Measurements from ENCODE around the gene GM2A. TPM values are rescaled to one million over a fixed set of nuclear protein-coding genes. Genes with fewer than 3 reads are reported as not detected.

Gene GM2A
- total and polyA plus RNA-seq, 2 of the 8 experiments (the other 6 are each of a cell fraction or from before 2014, with no cell fraction given): 18.5 to 32.2 TPM

DNA sequence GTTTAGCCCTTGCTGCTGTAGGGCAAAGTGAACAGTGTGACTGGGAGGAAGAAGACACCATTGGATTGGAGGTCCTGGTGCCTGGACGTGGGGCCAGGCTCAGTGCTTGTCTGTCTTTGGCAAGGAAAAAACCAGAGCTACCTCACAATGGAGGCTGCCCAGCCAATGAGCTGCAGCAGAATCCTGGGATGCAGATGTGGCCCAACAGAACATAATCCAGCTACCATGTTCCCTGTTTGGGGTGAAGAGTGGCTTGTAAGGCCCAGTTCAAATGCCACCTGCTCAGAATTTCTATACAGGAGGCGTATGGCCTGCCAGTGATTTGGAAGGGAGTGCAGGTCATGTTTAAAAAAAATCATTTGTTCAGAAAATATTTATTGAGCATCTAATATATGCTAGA, 50.7 kb downstream of the GM2A start, which contains the start of gene SLC36A3:
TSS of gene SLC36A3 (minus strand) at position 101 of the 400 bp plus-strand sequence. CDS start 412 bp downstream, outside the sequence.
- CTCF ChIA-PET (ENCODE audit: partially characterized antibody): interaction anchor here (0.8 to 4.6 kb wide), 4 partner anchors 14 to 144 kb away, joined by 3 to 27 read pairs (median 4); partner anchors contain the start of gene SLC36A1
- TF ChIP-seq CBX8 (IDR thresholded peaks at IDR 0.05; ENCODE audit: borderline replicate concordance, low read depth, low read length) (no peak), POLR2AphosphoS5 (IDR thresholded peaks at IDR 0.05; ENCODE audit: low read depth, low read length) (no peak), CTBP2 (IDR thresholded peaks at IDR 0.05; ENCODE audit: borderline replicate concordance, insufficient read depth, insufficient read length, low read length) (no peak), SP1 (IDR thresholded peaks at IDR 0.05; ENCODE audit: low read depth, low read length) (no peak), FOSL1 (IDR thresholded peaks at IDR 0.05; ENCODE audit: insufficient read depth, low read depth, low read length) (no peak), MAFK (IDR thresholded peaks at IDR 0.05; ENCODE audit: low read depth, low read length) (no peak), CTCF (IDR thresholded peaks at IDR 0.05; ENCODE audit: control extremely low read depth in 1 of 3, insufficient read depth in 1 of 3, low read depth in 1 of 3, low read length in 3 of 3) (no peak), TAF7 (optimal IDR thresholded peaks at IDR 0.05; ENCODE audit: borderline replicate concordance, low read depth, low read length) (no peak), RBBP5 (IDR thresholded peaks at IDR 0.05; ENCODE audit: borderline replicate concordance, low read depth, low read length) (no peak)

More for the DNA sequence above, 50.7 kb downstream of the GM2A start, which contains the start of gene SLC36A3:
- Histone ChIP-seq H2BK5ac (ENCODE audit: low read depth, low read length) (no peak within 1 kb of the TSS), H4K8ac (ENCODE audit: extremely low read depth, insufficient read depth, low read length) (no peak within 1 kb of the TSS), H3K79me1 (ENCODE audit: low read depth, low read length) (no peaks in the 10 kb centered on the region), H3K4me3 (ENCODE audit: extremely low read depth in 1 of 4, insufficient read depth in 2 of 4, low read depth in 3 of 4, low read length in 4 of 4) (no peak within 1 kb of the TSS), H3K36me3 (ENCODE audit: control insufficient read depth in 2 of 4, insufficient read depth in 4 of 4, low read length in 3 of 4) (no peaks in the 10 kb centered on the region), H2BK20ac (ENCODE audit: low read length) (no peak within 1 kb of the TSS), H3K23ac (ENCODE audit: insufficient read length) (no peak within 1 kb of the TSS), H4K91ac (replicated peaks; ENCODE audit: insufficient read length, low read length) (no peak within 1 kb of the TSS), H3K14ac (ENCODE audit: insufficient read length) (no peak within 1 kb of the TSS), H3K4me2 (ENCODE audit: insufficient read depth in 1 of 2, low read depth in 2 of 2, low read length in 2 of 2) (no peak within 1 kb of the TSS), H2BK120ac (replicated peaks; ENCODE audit: low read depth, low read length) (no peak within 1 kb of the TSS), H3K27ac (ENCODE audit: low read depth, low read length) (no peak within 1 kb of the TSS), H2AK5ac (ENCODE audit: low read depth, low read length) (no peak within 1 kb of the TSS), H3K18ac (ENCODE audit: extremely low read depth, low read length) (no peak within 1 kb of the TSS), H3K9me3 (ENCODE audit: insufficient read depth in 2 of 2, low read depth in 1 of 2, low read length in 1 of 2) (no peaks in the 10 kb centered on the region), H4K5ac (ENCODE audit: insufficient read length, low read depth, low read length) (no peak within 1 kb of the TSS), H2BK15ac (ENCODE audit: low read length) (no peak within 1 kb of the TSS), H4K20me1 (replicated peaks in 1 of 2; ENCODE audit: control insufficient read depth in 1 of 2, insufficient read depth in 2 of 2, low read length in 2 of 2) (no peaks in the 10 kb centered on the region), H3K27me3 (replicated peaks in 1 of 4; ENCODE audit: control insufficient read depth in 3 of 4, extremely low read depth in 1 of 4, insufficient read depth in 3 of 4, low read length in 3 of 4) (no peaks in the 10 kb centered on the region), H2BK12ac (ENCODE audit: low read depth, low read length) (no peak within 1 kb of the TSS), H2AFZ (ENCODE audit: low read length) (peak within 1 kb of the TSS; percentile 16; the same call in 1 of the 2 replicates), H3K56ac (replicated peaks; ENCODE audit: insufficient read length, low read depth, low read length) (no peak within 1 kb of the TSS), H3K23me2 (ENCODE audit: low read depth, low read length) (no peaks in the 10 kb centered on the region), H3K9ac (replicated peaks in 1 of 4; ENCODE audit: extremely low read depth in 1 of 4, low read depth in 3 of 4, low read length in 3 of 4) (no peak within 1 kb of the TSS), H3K4me1 (replicated peaks in 1 of 4; ENCODE audit: control insufficient read depth in 3 of 4, insufficient read depth in 4 of 4, low read length in 3 of 4) (no peaks in the 10 kb centered on the region), H3K79me2 (ENCODE audit: control insufficient read depth in 1 of 2, insufficient read depth in 2 of 2, low read length in 2 of 2) (no peaks in the 10 kb centered on the region), H3K4ac (replicated peaks; ENCODE audit: insufficient read length, low read depth, low read length) (no peak within 1 kb of the TSS)
- no peak for DNase-seq (ENCODE audit: low read depth in 1 of 2, low spot score in 2 of 2)
- POLR2A ChIA-PET (ENCODE audit: partially characterized antibody): no interaction called here
- WGBS, 2 experiments (ENCODE audit: extremely low coverage in 1 of 2, insufficient coverage in 1 of 2, insufficient read length in 1 of 2, insufficient replicate concordance in 2 of 2, low coverage in 1 of 2, low lambda C conversion rate in 2 of 2, missing lambda C conversion rate in 1 of 2): 94% methylated on average over 2 of the region's 2 CpGs; no CpG with 5 or more reads in 1 of the 2 experiments
- FAIRE-seq: no peak
